RPMI7951 (cell line): ENCODE measurements around the gene MBOAT7. TPM values are rescaled to one million over a fixed set of nuclear protein-coding genes. Genes with fewer than 3 reads are reported as not detected.
"Not testable (repeated sequence)": the region's sequence is repeated elsewhere in the genome, so short reads cannot be mapped to it uniquely, and the experiment has no call there.

Source experiments
- DNase-seq: peaks from one replicate; pipeline ENCODE4 v3.0.0-alpha.2; 2012; ENCODE audit warnings: low read depth
- total RNA-seq: library from RNA; depleted of rRNA; stranded (reverse); fragments of >200 nt; shearing (Covaris generic); gene quantifications from 2 replicates; pipeline ENCODE4 v1.2.3, GENCODE V29; 2014

Gene MBOAT7
- total RNA-seq, 1 experiment from 2014 or later, result 183 TPM

GRCh38 chr19:54189735-54190502 lies 539 bp upstream of the MBOAT7 start:
- DNase-seq, result peak; percentile 100

GRCh38 chr19:54188215-54188871 lies 1.0 kb downstream of the MBOAT7 start:
- peak; percentile 91 for DNase-seq

- no peak for DNase-seq
These were observed 2.4 kb downstream of the MBOAT7 start for GRCh38 chr19:54186934-54187381.

GRCh38 chr19:54186351-54186750 lies 3.0 kb downstream of the MBOAT7 start:
- no peak for DNase-seq

- no peak for DNase-seq
These were observed 5.9 kb downstream of the MBOAT7 start for GRCh38 chr19:54183431-54183830.

GRCh38 chr19:54181894-54182293 lies 7.5 kb downstream of the MBOAT7 start:
- not testable (repeated sequence) for DNase-seq

- DNase-seq, result no peak
These were observed 8.7 kb downstream of the MBOAT7 start for GRCh38 chr19:54180691-54181091.

- peak; percentile 44 for DNase-seq
These were observed 9.4 kb downstream of the MBOAT7 start for GRCh38 chr19:54179921-54180461.

- no peak for DNase-seq
These were observed 10.0 kb downstream of the MBOAT7 start for GRCh38 chr19:54179262-54179852.

GRCh38 chr19:54178581-54179261 lies 10.7 kb downstream of the MBOAT7 start:
- DNase-seq, result no peak

- no peak for DNase-seq
These were observed 15.2 kb downstream of the MBOAT7 start for GRCh38 chr19:54173951-54174834.

GRCh38 chr19:54173359-54173699 lies 16.1 kb downstream of the MBOAT7 start:
- DNase-seq, result no peak

GRCh38 chr19:54172471-54173358 lies 16.7 kb downstream of the MBOAT7 start, which contains the start of gene TMC4:
Gene TMC4 (minus strand): TSS chr19:54173160. CDS start chr19:54173117, 43 bp downstream.
- peak; percentile 36 for DNase-seq

- DNase-seq, result not testable (repeated sequence)
These were observed 17.5 kb downstream of the MBOAT7 start for GRCh38 chr19:54171736-54172431.

GRCh38 chr19:54169149-54169740 lies 20.1 kb downstream of the MBOAT7 start:
- no peak for DNase-seq

GRCh38 chr19:54168174-54168917 lies 21.0 kb downstream of the MBOAT7 start:
- peak; percentile 80 for DNase-seq

GRCh38 chr19:54165222-54165621 lies 24.2 kb downstream of the MBOAT7 start:
- no peak for DNase-seq
